ENCODE data around the gene ADCY3. TPM values are rescaled to one million over a fixed set of nuclear protein-coding genes. Genes with fewer than 3 reads are reported as not detected.

The ADCY3 gene
- total and polyA plus RNA-seq, 9 of the 15 experiments (the other 6 are each of a cell fraction or from before 2014, with no cell fraction given) = 1.5 to 54.8 (median 26.3) TPM

DNA sequence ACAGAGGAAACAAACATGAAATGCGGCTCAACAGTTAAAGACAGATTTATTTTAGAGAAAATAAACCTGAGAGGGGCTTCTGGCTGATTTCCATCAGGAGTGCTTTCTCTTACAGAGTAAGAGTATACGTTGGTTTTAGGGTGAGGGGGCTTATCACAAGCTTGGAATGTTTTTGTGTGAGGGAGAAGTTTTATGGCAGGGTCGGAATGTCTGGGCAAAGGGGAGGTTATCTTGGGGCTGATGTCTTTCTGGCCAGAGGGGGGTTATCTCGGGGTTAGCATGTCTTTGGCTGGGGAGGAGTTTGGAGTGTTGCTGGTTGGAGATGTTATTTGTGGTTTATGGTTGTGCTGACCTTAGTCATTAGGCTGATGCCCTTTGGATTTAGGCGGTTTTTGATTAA lies 149.0 kb downstream of the ADCY3 start:
- peak; percentile 86 for FAIRE-seq
- DNase-seq (ENCODE audit: extremely low read depth in 1 of 4, low spot score in 3 of 4) = peak in 2 of 4 experiments; percentile 27 to 40
- Histone ChIP-seq H3K27me3 (ENCODE audit: control insufficient read depth in 2 of 2, insufficient read depth in 2 of 2, low read length in 2 of 2) (no peaks in the 10 kb centered on the region; a peak in 1 of 5 replicates), H4K20me1 (replicated peaks; ENCODE audit: control insufficient read depth, insufficient read depth, low read length) (no peaks in the 10 kb centered on the region), H2AFZ (ENCODE audit: low read depth, low read length) (no peak overlapping the region), H3K27ac (ENCODE audit: extremely low read depth, low read depth, low read length) (no peak overlapping the region), H3K79me2 (ENCODE audit: control insufficient read depth, insufficient read depth, low read length) (no peaks in the 10 kb centered on the region), H3K4me1 (replicated peaks in 1 of 2; ENCODE audit: control insufficient read depth in 2 of 2, insufficient read depth in 2 of 2, low read length in 2 of 2) (peaks cover 0 to 7% of the 10 kb centered on the region in 2 experiments; a peak in 2 of 5 replicates), H3K4me2 (ENCODE audit: insufficient read depth, low read length) (no peak overlapping the region), H3K36me3 (ENCODE audit: control insufficient read depth, insufficient read depth, low read length) (peaks cover 10% of the 10 kb centered on the region; the same call in 1 of the 3 replicates), H3K9me3 (replicated peaks; ENCODE audit: control insufficient read depth, insufficient read depth, low read depth, low read length) (no peaks in the 10 kb centered on the region; the same call in 1 of the 2 replicates), H3K4me3 (no peak overlapping the region), H3K9ac (ENCODE audit: insufficient read depth in 1 of 2, low read depth in 2 of 2, low read length in 2 of 2) (no peak overlapping the region), H3K9me1 (ENCODE audit: control insufficient read depth, insufficient read depth, low read length) (no peaks in the 10 kb centered on the region)
- ATAC-seq = peak; percentile 64
- BruUV-seq (replicated peaks) = no TSS peak
- CTCF ChIA-PET (ENCODE audit: low intra/inter-chr PET ratio) = no interaction called here
- POLR2A ChIA-PET = no interaction called here
- in situ Hi-C loops (cut with MboI) (no loop called here), intact Hi-C loops (cut with micrococcal nuclease) (no loop called here)
- 10% methylated on average over 5 of the region's 5 CpGs for WGBS (ENCODE audit: insufficient coverage, low coverage, missing lambda C conversion rate)
- TF ChIP-seq FOS (IDR thresholded peaks at IDR 0.05; ENCODE audit: extremely low read depth, insufficient read length) (no peak), WHSC1 (IDR thresholded peaks at IDR 0.05; ENCODE audit: low read length) (no peak), PRMT5 (CRISPR knock-in tag; IDR thresholded peaks at IDR 0.05) (no peak), FOXM1 (IDR thresholded peaks at IDR 0.05; ENCODE audit: low read depth) (no peak), FOXM1 (CRISPR knock-in tag; IDR thresholded peaks at IDR 0.05; ENCODE audit: low read depth) (no peak), TCF3 (CRISPR knock-in tag; IDR thresholded peaks at IDR 0.05) (peak; percentile 41; the same call in 1 of the 2 replicates), RCOR1 (IDR thresholded peaks at IDR 0.05; ENCODE audit: borderline replicate concordance in 1 of 2, low read depth in 2 of 2, low read length in 2 of 2) (0 out of 4 replicates have a peak, but pooled peaks of 1 of the 2 experiments have one; percentile 17), ZFPM2 (CRISPR knock-in tag; IDR thresholded peaks at IDR 0.05) (no peak), HMGN3 (IDR thresholded peaks at IDR 0.05; ENCODE audit: borderline replicate concordance, extremely low read depth, insufficient read length, low read depth, low read length) (no peak), SRF (CRISPR knock-in tag; IDR thresholded peaks at IDR 0.05) (no peak), STAT5A (IDR thresholded peaks at IDR 0.05; ENCODE audit: borderline replicate concordance, low read length) (no peak), TBP (optimal IDR thresholded peaks at IDR 0.05; ENCODE audit: low read depth, low read length) (no peak), ZKSCAN8 (CRISPR knock-in tag; IDR thresholded peaks at IDR 0.05) (no peak), RHOXF2B (CRISPR knock-in tag; conservative IDR thresholded peaks at IDR 0.05) (no peak), DDX20 (tag; IDR thresholded peaks at IDR 0.05; ENCODE audit: low read depth) (no peak), HNRNPUL1 (IDR thresholded peaks at IDR 0.05; ENCODE audit: low read length) (no peak), PPARD (CRISPR knock-in tag; IDR thresholded peaks at IDR 0.05) (no peak)
- TF ChIP-seq, protein P1, sequence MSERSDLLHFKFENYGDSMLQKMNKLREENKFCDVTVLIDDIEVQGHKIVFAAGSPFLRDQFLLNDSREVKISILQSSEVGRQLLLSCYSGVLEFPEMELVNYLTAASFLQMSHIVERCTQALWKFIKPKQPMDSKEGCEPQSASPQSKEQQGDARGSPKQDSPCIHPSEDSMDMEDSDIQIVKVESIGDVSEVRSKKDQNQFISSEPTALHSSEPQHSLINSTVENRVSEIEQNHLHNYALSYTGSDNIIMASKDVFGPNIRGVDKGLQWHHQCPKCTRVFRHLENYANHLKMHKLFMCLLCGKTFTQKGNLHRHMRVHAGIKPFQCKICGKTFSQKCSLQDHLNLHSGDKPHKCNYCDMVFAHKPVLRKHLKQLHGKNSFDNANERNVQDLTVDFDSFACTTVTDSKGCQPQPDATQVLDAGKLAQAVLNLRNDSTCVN (CRISPR knock-in tag; IDR thresholded peaks at IDR 0.05) = no peak
- TF ChIP-seq, protein P2, sequence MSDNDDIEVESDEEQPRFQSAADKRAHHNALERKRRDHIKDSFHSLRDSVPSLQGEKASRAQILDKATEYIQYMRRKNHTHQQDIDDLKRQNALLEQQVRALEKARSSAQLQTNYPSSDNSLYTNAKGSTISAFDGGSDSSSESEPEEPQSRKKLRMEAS (CRISPR knock-in tag; IDR thresholded peaks at IDR 0.05) = no peak
- TF ChIP-seq, protein P3, sequence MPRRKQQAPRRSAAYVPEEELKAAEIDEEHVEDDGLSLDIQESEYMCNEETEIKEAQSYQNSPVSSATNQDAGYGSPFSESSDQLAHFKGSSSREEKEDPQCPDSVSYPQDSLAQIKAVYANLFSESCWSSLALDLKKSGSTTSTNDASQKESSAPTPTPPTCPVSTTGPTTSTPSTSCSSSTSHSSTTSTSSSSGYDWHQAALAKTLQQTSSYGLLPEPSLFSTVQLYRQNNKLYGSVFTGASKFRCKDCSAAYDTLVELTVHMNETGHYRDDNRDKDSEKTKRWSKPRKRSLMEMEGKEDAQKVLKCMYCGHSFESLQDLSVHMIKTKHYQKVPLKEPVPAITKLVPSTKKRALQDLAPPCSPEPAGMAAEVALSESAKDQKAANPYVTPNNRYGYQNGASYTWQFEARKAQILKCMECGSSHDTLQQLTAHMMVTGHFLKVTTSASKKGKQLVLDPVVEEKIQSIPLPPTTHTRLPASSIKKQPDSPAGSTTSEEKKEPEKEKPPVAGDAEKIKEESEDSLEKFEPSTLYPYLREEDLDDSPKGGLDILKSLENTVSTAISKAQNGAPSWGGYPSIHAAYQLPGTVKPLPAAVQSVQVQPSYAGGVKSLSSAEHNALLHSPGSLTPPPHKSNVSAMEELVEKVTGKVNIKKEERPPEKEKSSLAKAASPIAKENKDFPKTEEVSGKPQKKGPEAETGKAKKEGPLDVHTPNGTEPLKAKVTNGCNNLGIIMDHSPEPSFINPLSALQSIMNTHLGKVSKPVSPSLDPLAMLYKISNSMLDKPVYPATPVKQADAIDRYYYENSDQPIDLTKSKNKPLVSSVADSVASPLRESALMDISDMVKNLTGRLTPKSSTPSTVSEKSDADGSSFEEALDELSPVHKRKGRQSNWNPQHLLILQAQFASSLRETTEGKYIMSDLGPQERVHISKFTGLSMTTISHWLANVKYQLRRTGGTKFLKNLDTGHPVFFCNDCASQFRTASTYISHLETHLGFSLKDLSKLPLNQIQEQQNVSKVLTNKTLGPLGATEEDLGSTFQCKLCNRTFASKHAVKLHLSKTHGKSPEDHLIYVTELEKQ (CRISPR knock-in tag; IDR thresholded peaks at IDR 0.05) = no peak
